HG03469 (cell line): ENCODE data around the gene DNM3.
A peak's percentile ranks its signal among the peaks of the same experiment; 100 is the strongest.
"Not testable (repeated sequence)": the region's sequence is repeated elsewhere in the genome, so short reads cannot be mapped to it uniquely, and the experiment has no call there.

Experiments used
- ATAC-seq: cut with Tn5 transposase; IDR thresholded peaks from one replicate; pipeline ENCODE4 v1.9.1; 2021; ENCODE audit warnings: mild to moderate bottlenecking, moderate library complexity, moderate number of reproducible peaks; ENCODE audit not compliant: unreplicated experiment

The DNM3 gene

GRCh38 chr1:171841050-171841910, at the start of gene DNM3:
Gene DNM3 (plus strand): TSS chr1:171841498. CDS start chr1:171841657, 159 bp downstream.
- ATAC-seq = peak; percentile 73

DNA sequence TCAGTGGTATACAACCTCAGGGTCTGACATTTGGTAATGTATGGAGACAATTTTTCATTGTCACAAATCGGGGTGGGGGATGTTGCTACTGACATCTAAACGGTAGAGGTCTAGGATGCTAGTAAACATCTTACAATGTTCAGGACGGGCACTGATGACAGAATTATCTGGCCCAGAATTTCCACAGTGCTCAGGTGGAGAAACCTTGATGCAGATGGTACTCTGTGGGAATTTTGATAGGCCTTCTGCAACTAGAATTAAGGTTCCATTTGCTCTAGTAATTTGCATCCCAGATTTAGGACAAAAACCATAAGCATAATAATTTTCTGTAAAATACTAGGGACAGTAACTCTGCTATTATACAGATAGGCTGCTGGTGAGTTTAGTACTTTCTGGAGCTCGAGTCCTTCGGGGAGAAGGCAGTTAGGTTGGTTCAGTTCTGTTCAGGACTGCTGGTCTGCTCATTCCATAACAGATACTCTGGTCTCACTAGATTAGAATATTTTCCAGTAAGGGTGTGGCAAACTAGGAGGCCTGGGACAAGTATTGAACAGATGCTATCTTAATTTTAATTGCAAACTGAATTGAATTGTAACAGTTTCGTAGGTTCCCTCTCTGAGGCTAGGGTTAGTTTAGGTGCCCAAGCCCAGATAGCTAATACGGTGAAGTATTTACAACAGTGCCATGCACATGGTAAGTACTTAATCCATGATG, 48.5 kb upstream of the DNM3 start:
- ATAC-seq = no peak

DNA sequence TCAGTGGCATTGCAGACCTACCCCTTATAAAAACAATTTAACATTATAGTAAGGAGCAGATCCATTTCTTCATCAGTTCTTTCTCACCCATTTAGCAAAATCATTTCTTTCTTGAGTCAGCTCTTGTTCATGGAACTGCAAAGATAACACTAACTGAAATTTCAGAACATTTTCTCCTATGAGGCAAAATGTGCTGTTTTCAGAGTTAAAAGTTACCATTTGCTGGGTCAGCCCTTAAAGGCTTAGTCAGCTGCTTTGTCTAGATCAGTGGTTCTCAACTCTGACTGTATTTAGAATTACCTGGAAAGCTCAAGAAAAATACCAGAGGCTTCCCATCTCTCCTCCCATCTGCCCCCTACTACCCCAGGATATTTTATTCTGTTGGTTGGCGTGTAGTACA, 47.7 kb upstream of the DNM3 start:
- no peak for ATAC-seq

GRCh38 chr1:171794085-171794484, 47.2 kb upstream of the DNM3 start:
- no peak for ATAC-seq

GRCh38 chr1:171796592-171796991, 44.7 kb upstream of the DNM3 start:
- no peak for ATAC-seq

DNA sequence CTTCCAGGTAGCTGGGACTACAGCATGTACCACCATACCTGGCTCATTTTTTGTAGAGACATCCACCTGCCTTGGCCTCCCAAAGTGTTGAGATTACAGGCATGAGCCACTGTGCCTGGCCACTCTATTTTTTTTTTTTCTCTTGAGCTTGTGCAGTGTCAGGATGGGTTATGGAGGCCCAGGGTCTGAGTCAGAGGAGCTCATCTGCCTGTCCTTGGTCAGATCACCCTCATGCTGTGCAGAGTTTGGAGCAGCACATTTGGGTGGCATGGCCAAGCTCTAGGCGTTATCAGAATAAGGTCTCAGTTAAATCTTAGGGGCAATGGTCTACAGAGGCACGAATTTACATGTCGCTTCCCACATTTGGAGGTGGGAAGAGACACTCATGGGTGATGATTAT, 43.0 kb upstream of the DNM3 start:
- ATAC-seq = no peak

GRCh38 chr1:171798765-171799164, 42.5 kb upstream of the DNM3 start:
- ATAC-seq = no peak

GRCh38 chr1:171799166-171799565, 42.1 kb upstream of the DNM3 start:
- ATAC-seq = no peak

- ATAC-seq = not testable (repeated sequence)
Measured at GRCh38 chr1:171799698-171800097, 41.6 kb upstream of the DNM3 start.

DNA sequence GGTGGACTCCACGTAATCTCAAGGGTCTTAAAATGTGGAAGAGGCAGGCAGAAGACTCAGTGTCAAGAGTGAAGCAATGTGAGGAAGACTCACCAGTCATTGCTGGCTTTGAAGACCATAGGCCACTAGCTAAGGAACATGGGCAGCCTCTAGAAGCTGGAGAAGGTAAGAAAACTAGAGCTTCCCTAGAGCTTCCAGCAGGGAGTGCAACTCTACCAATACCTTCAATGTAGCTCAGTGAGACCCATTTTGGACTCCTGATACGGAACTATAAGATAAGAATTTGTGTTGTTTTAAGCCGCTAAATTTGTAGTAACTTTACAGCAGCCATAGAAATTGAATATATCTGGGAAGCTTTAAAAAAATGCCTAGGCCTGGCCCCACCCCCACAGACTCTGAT, 41.0 kb upstream of the DNM3 start:
- no peak for ATAC-seq

DNA sequence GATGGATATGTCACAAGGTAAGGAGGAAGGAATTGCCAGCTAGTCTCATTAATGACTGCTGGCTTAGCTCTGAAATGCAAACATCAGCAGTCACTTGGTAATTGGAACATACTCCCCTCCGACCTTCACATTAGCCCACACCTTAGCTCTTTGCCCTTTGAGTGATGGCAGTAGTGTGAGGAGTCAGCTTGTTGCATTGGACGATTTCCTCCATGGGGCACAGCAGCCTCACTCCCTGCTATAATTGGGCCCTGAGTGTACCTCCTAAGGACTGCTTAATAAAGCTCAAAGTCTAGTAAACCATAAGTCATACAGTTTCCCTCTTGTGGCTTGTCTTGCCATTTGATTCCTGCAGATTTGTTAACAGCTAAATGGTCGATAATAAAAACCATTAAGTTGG, 40.4 kb upstream of the DNM3 start:
- ATAC-seq = no peak

GRCh38 chr1:171801487-171801891, 39.8 kb upstream of the DNM3 start:
- no peak for ATAC-seq

- ATAC-seq = no peak
Measured at GRCh38 chr1:171802207-171802606, 39.1 kb upstream of the DNM3 start.

DNA sequence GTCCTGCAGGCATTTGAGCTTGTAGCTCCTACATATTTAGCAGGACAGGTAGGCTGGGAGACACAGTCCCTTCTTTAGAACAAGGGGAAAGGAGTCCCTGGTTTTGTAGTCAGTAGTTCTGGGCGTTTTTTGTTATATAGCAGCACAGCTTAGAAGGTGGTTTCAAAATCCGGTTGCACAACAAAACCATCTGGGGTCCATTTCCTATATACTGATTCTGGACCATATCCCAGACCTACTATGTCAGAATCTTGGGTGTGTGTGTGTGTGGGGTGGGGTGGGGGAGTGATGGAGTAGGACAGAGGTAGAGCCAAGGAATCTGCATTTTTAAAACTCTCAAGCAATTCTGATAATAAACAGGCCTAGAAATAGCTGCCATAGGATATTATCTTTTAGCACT, 38.3 kb upstream of the DNM3 start:
- no peak for ATAC-seq

GRCh38 chr1:171803461-171804022, 37.8 kb upstream of the DNM3 start:
- no peak for ATAC-seq

DNA sequence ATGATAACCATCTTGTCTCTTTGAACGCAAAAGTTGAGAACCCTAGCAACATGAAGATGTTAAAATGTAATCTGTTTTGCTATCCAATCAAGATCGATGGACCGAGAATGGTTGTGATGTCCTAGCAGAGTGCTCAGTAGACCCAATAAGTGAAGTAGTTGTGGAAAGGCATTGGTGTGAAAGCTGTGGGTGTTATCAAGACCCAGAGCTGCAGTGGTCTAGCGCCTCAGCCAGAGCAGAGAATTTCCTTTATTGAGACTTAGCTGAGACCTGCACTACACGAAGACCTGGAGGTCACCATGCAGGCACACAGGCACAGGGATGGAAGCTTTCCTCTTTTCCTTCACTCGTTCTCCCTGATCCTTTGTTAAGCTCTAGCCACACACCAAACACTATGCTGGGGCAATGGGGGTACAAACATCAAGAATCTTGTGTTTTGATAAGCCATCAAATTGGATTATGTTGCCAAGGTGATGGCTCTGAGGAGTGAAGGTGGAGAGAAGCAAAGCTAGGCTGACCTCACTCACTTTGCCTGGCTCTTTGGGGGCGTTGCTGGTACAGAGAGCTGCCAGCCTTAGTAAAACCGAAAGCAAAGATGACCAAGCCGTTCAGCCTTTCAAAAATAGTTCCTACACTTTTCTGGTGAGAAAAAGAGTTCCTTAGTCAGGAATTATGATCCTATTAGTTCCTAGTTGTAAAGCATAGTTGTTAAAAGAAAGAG, 35.7 kb upstream of the DNM3 start:
- no peak for ATAC-seq

GRCh38 chr1:171807556-171807955, 33.7 kb upstream of the DNM3 start:
- ATAC-seq = no peak

- no peak for ATAC-seq
Measured at GRCh38 chr1:171809834-171810233, 31.5 kb upstream of the DNM3 start.

GRCh38 chr1:171811672-171812071, 29.6 kb upstream of the DNM3 start:
- no peak for ATAC-seq

GRCh38 chr1:171814692-171815091, 26.6 kb upstream of the DNM3 start:
- ATAC-seq = no peak

GRCh38 chr1:171816300-171816901, 24.9 kb upstream of the DNM3 start:
- no peak for ATAC-seq
